Measurements from ENCODE around the gene NVL. TPM values are rescaled to one million over a fixed set of nuclear protein-coding genes. Genes with fewer than 3 reads are reported as not detected.
A peak's percentile ranks its signal among the peaks of the same experiment; 100 is the strongest.
"Not testable (repeated sequence)": the region's sequence is repeated elsewhere in the genome, so short reads cannot be mapped to it uniquely, and the experiment has no call there.

NVL gene
- total RNA-seq, 1 donor from 2014 or later, result 36.2 TPM

- H3K27ac ChIP-seq (ENCODE audit: low read depth, low read length), result no peak overlapping the region
- no peak overlapping the region for H3K4me3 Mint-ChIP-seq (ENCODE audit: unreplicated experiment)
- H3K27ac Mint-ChIP-seq (ENCODE audit: unreplicated experiment), result no peak overlapping the region
- no peak overlapping the region for H3K4me2 ChIP-seq (ENCODE audit: low read length)
- no peak overlapping the region for H3K9ac ChIP-seq (ENCODE audit: low read length)
- no peaks in the 10 kb centered on the region for H3K27me3 ChIP-seq (ENCODE audit: insufficient read depth, low read length)
- TF ChIP-seq CTCF (IDR thresholded peaks at IDR 0.05; ENCODE audit: insufficient read depth, low read depth, low read length) (no peak), EZH2 (IDR thresholded peaks at IDR 0.05; ENCODE audit: insufficient read depth, low read length) (no peak)
- peaks cover 2% of the 10 kb centered on the region for H3K4me1 Mint-ChIP-seq (ENCODE audit: low read depth, unreplicated experiment)
- H4K20me1 ChIP-seq (ENCODE audit: insufficient read depth, low read length), result peaks cover 42% of the 10 kb centered on the region
- H3K4me1 ChIP-seq (ENCODE audit: insufficient read depth, low read length), result no peaks in the 10 kb centered on the region
- no peaks in the 10 kb centered on the region for H3K27me3 Mint-ChIP-seq (ENCODE audit: low read depth, unreplicated experiment)
- no peaks in the 10 kb centered on the region for H3K36me3 Mint-ChIP-seq (ENCODE audit: low read depth, unreplicated experiment)
- FAIRE-seq (no peak), DNase-seq (ENCODE audit: low read depth) (no peak)
- peaks cover 7% of the 10 kb centered on the region for H3K36me3 ChIP-seq (ENCODE audit: insufficient read depth, low read length)
- no peaks in the 10 kb centered on the region for H3K9me3 Mint-ChIP-seq (ENCODE audit: unreplicated experiment)
- H3K79me2 ChIP-seq (ENCODE audit: insufficient read depth, low read length), result peaks cover 67% of the 10 kb centered on the region
- H2AFZ ChIP-seq (ENCODE audit: low read depth, low read length), result no peak overlapping the region
- H3K9me3 ChIP-seq (ENCODE audit: insufficient read depth, low read depth, low read length), result no peaks in the 10 kb centered on the region
- no peak overlapping the region for H3K4me3 ChIP-seq (ENCODE audit: insufficient read depth, low read depth, low read length)
Measured at GRCh38 chr1:224321706-224322105, 8.3 kb downstream of the NVL start.

DNA sequence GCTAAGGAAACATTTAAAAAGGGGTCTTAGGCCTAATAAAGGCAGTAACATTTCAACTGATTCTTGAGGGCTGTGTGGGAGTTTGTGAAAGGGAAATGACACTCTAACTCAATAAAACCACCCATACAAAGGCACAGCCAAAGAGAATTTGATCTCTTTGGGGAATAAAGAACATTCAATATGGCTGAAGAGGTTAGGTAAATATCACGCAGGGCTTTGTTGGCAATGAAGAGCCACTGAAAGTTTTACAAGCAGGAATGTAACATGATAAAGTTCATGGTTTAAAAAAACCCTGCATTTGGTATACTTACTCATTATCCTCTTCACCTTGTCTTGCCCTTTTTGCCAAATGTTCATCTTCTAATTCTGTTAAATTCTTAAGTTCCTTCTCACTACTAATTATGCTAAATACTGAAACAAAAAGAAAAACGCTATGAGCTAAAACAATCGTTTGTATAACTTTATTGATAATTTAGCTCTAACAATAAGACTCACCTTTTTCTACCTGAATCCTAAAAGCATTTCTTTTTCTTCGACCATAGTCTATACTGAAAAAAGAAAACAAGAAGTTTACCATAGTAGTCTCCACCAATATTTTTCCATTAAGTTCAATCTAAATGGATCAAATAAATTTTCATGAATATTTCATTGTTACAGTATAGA, 12.5 kb downstream of the NVL start:
- Histone ChIP-seq H3K9ac (ENCODE audit: low read length) (no peak overlapping the region), H3K27ac (ENCODE audit: low read depth, low read length) (no peak overlapping the region), H3K27me3 (ENCODE audit: insufficient read depth, low read length) (no peaks in the 10 kb centered on the region), H3K4me2 (ENCODE audit: low read length) (no peak overlapping the region), H3K4me1 (ENCODE audit: insufficient read depth, low read length) (no peaks in the 10 kb centered on the region), H3K9me3 (ENCODE audit: insufficient read depth, low read depth, low read length) (no peaks in the 10 kb centered on the region), H2AFZ (ENCODE audit: low read depth, low read length) (no peak overlapping the region), H3K4me3 (ENCODE audit: insufficient read depth, low read depth, low read length) (no peak overlapping the region), H4K20me1 (ENCODE audit: insufficient read depth, low read length) (peaks cover 20% of the 10 kb centered on the region), H3K36me3 (ENCODE audit: insufficient read depth, low read length) (peaks cover 8% of the 10 kb centered on the region), H3K79me2 (ENCODE audit: insufficient read depth, low read length) (peaks cover 41% of the 10 kb centered on the region)
- Mint-ChIP-seq H3K36me3 (ENCODE audit: low read depth, unreplicated experiment) (no peaks in the 10 kb centered on the region), H3K4me1 (ENCODE audit: low read depth, unreplicated experiment) (peaks cover 2% of the 10 kb centered on the region), H3K4me3 (ENCODE audit: unreplicated experiment) (no peak overlapping the region), H3K27ac (ENCODE audit: unreplicated experiment) (no peak overlapping the region), H3K9me3 (ENCODE audit: unreplicated experiment) (no peaks in the 10 kb centered on the region), H3K27me3 (ENCODE audit: low read depth, unreplicated experiment) (no peaks in the 10 kb centered on the region)
- FAIRE-seq (no peak), DNase-seq (ENCODE audit: low read depth) (no peak)
- TF ChIP-seq EZH2 (IDR thresholded peaks at IDR 0.05; ENCODE audit: insufficient read depth, low read length) (no peak), CTCF (IDR thresholded peaks at IDR 0.05; ENCODE audit: insufficient read depth, low read depth, low read length) (no peak)

DNA sequence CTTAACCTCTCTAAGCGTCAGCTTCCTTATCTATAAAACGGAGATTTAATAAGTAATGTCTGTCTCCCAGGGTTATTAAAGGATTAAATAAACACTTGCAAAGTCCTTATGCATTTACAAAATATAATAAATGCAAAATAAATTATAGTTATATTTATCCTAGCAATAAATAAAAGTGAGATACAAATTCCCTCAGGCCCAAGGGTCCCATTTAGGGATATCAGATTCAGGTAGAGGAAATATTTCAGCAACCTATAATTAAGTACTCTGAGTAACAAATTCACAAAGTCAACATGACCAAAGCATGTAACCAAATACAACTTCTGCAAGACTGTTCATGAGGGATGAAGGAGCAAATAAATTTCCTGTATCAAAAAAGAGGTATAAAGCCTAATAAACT, 17.9 kb downstream of the NVL start:
- no peaks in the 10 kb centered on the region for H3K9me3 ChIP-seq (ENCODE audit: insufficient read depth, low read depth, low read length)
- H3K27ac Mint-ChIP-seq (ENCODE audit: unreplicated experiment), result no peak overlapping the region
- peaks cover 7% of the 10 kb centered on the region for H3K79me2 ChIP-seq (ENCODE audit: insufficient read depth, low read length)
- H3K27me3 Mint-ChIP-seq (ENCODE audit: low read depth, unreplicated experiment), result no peaks in the 10 kb centered on the region
- no peaks in the 10 kb centered on the region for H3K27me3 ChIP-seq (ENCODE audit: insufficient read depth, low read length)
- FAIRE-seq, result no peak
- H4K20me1 ChIP-seq (ENCODE audit: insufficient read depth, low read length), result peaks cover 5% of the 10 kb centered on the region
- no peak overlapping the region for H3K4me2 ChIP-seq (ENCODE audit: low read length)
- DNase-seq (ENCODE audit: low read depth), result no peak
- peaks cover 21% of the 10 kb centered on the region for H3K36me3 ChIP-seq (ENCODE audit: insufficient read depth, low read length)
- H3K27ac ChIP-seq (ENCODE audit: low read depth, low read length), result no peak overlapping the region
- TF ChIP-seq EZH2 (IDR thresholded peaks at IDR 0.05; ENCODE audit: insufficient read depth, low read length) (no peak), CTCF (IDR thresholded peaks at IDR 0.05; ENCODE audit: insufficient read depth, low read depth, low read length) (no peak)
- H3K9ac ChIP-seq (ENCODE audit: low read length), result no peak overlapping the region
- no peaks in the 10 kb centered on the region for H3K4me1 ChIP-seq (ENCODE audit: insufficient read depth, low read length)
- H3K36me3 Mint-ChIP-seq (ENCODE audit: low read depth, unreplicated experiment), result peaks cover 7% of the 10 kb centered on the region
- no peak overlapping the region for H3K4me3 ChIP-seq (ENCODE audit: insufficient read depth, low read depth, low read length)
- H2AFZ ChIP-seq (ENCODE audit: low read depth, low read length), result no peak overlapping the region
- H3K4me3 Mint-ChIP-seq (ENCODE audit: unreplicated experiment), result no peak overlapping the region
- peaks cover 6% of the 10 kb centered on the region for H3K4me1 Mint-ChIP-seq (ENCODE audit: low read depth, unreplicated experiment)
- H3K9me3 Mint-ChIP-seq (ENCODE audit: unreplicated experiment), result no peaks in the 10 kb centered on the region

DNA sequence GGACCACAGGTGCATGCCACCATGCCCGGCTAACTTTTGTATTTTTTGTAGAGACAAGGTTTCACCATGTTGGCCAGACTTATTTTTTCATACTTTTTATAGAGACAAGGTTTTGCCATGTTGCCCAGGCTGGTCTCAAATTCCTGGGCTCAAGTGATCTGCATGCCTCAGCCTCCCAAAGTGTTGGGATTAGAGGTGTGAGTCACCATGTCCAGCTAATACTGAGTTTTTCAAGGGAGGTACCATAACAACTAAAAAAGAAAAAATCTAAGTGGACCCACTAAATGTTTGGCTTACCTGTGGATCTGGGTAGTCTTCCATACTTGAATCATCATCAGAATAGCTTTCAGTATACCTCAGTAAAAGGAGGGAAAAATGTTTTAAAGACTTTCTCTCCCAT, 18.5 kb downstream of the NVL start:
- not testable (repeated sequence) for H3K79me2 ChIP-seq (ENCODE audit: insufficient read depth, low read length); H3K4me1 ChIP-seq (ENCODE audit: insufficient read depth, low read length); H3K9ac ChIP-seq (ENCODE audit: low read length); H3K27me3 ChIP-seq (ENCODE audit: insufficient read depth, low read length); H3K4me2 ChIP-seq (ENCODE audit: low read length); H3K9me3 ChIP-seq (ENCODE audit: insufficient read depth, low read depth, low read length); H3K36me3 Mint-ChIP-seq (ENCODE audit: low read depth, unreplicated experiment); H3K9me3 Mint-ChIP-seq (ENCODE audit: unreplicated experiment); H3K27ac Mint-ChIP-seq (ENCODE audit: unreplicated experiment); H3K4me1 Mint-ChIP-seq (ENCODE audit: low read depth, unreplicated experiment); DNase-seq (ENCODE audit: low read depth); H3K4me3 ChIP-seq (ENCODE audit: insufficient read depth, low read depth, low read length); H3K4me3 Mint-ChIP-seq (ENCODE audit: unreplicated experiment); H4K20me1 ChIP-seq (ENCODE audit: insufficient read depth, low read length); H3K27me3 Mint-ChIP-seq (ENCODE audit: low read depth, unreplicated experiment); H2AFZ ChIP-seq (ENCODE audit: low read depth, low read length)
- FAIRE-seq, result peak; percentile 26
- H3K36me3 ChIP-seq (ENCODE audit: insufficient read depth, low read length), result peaks cover 21% of the 10 kb centered on the region
- peak overlapping the region; percentile 1 for H3K27ac ChIP-seq (ENCODE audit: low read depth, low read length)

Measured in astrocyte (in vitro differentiated cells and primary cell).